GM19238 (cell line): ENCODE measurements around the gene SNED1.

Source experiments
- DNase-seq: peaks from one replicate; pipeline ENCODE4 v3.0.0; 2011; ENCODE audit warnings: low spot score; ENCODE audit not compliant: insufficient read length

SNED1 gene

GRCh38 chr2:241066893-241067341 is 68.5 kb downstream of the SNED1 start:
- no peak for DNase-seq

- DNase-seq = no peak
Measured at GRCh38 chr2:241067501-241068135, 69.2 kb downstream of the SNED1 start.

GRCh38 chr2:241068136-241068941 is 69.9 kb downstream of the SNED1 start:
- DNase-seq = no peak

DNA sequence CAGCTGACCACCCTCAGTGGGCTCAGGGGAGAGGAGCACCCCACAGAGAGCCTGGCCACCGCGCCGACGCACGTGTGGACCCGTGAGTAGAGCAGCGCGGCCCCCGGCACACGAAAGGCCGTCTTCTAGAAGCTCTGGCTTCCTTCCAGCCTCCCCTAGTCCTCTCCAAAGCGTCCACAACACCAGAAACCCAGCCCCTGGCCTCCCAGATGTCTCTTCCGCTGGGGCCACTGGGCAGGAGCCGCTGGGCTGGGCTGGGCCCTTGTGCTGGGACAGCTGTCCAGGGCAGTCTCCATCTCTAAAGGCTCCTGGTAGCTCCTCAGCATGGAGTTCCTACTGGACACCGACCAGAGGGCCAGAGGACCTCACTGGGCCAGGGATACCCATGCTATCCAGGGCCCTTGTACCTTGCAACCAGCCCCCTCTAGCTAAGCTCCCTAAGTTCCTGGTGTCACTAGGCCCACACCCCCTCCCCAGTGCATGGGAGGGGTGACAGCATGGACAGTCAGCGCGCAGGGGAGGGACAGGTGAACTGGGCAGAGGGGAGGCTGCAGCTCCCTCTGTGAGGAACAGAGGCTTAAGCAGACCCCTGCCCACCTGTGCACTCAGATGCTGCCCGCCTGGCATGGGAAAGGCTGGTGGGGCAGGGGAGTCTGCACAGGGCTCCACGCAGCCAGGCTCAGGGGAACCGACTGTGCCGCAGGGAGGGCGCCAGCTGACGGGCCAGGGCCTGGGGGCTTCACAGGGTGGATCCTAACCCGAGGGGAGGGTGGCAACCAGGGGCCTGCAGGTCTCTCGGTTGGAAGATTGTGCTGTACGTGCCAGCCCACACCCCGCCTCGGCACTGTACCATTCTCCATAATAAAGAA is 70.8 kb downstream of the SNED1 start:
- DNase-seq = no peak

DNA sequence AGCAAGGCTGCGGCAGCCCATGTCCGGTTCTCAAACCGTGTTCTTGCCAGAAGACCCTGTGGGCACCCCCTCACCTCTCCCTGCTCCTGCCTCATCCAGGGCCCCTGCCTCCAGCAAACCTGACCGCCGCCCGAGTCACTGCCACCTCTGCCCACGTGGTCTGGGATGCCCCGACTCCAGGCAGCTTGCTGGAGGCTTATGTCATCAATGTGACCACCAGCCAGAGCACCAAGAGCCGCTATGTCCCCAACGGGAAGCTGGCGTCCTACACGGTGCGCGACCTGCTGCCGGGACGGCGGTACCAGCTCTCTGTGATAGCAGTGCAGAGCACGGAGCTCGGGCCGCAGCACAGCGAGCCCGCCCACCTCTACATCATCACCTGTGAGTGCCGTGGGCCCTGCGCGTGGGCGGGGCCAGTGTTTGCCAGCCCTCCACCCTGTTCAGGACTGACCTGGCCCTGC is 71.4 kb downstream of the SNED1 start:
- DNase-seq = no peak

- DNase-seq = no peak
Measured at GRCh38 chr2:241070361-241070760, 71.9 kb downstream of the SNED1 start.

DNA sequence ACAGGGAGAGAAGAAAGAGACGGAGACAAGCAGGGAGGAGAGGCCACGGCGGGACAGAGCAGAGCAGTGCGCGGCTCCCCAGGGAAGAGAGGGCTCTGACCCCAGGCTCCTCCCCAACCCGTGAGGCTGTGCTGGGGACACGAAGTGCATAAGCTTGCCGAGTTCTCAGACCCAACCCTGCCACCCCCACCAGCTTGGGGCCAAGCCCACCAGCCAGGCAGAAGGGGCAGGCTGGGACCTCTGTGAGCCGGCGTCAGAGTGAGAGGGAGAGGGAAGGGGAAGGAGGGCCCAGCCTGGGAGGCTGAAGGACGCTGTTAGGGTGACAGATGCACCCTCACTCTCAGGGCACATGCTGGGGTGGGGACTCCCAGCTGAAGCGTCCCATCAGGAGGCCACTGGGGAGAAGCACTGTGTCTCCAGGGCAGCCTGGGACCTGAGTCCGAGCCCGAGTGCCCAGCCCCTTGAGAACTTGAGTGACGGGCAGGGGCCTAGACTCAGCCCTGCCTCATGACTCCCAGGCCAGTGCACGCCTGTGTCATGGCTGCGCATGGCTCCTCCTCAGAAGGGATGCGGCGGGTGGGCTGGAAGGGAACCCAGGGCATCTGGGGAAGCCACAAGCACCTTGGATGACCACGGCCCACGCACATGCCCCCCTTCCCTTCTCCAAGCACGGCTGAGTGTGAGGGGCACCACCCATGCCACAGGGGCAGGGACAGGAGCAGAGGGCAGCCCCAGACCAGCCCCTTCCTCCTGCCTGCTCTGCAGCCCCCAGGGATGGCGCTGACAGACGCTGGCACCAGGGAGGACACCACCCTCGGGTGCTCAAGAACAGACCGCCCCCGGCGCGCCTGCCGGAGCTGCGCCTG is 72.6 kb downstream of the SNED1 start:
- DNase-seq = no peak

DNA sequence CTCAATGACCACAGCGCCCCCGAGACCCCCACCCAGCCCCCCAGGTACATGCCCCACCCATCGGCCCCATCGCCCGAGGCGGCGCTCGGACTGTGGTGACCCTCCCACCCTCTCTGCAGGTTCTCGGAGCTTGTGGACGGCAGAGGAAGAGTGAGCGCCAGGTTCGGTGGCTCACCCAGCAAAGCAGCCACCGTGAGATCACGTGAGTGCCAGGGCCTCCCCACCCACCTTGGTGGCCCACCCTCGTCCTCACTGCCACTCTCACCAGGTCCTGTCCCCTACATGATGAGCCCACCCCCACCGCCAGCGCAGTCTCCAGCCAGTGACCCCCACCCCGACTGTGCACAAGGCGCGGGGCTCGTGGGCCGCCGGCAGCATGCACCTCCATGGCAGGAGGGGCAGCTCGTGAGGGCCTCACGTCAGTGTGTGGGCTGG is 73.3 kb downstream of the SNED1 start:
- no peak for DNase-seq

DNA sequence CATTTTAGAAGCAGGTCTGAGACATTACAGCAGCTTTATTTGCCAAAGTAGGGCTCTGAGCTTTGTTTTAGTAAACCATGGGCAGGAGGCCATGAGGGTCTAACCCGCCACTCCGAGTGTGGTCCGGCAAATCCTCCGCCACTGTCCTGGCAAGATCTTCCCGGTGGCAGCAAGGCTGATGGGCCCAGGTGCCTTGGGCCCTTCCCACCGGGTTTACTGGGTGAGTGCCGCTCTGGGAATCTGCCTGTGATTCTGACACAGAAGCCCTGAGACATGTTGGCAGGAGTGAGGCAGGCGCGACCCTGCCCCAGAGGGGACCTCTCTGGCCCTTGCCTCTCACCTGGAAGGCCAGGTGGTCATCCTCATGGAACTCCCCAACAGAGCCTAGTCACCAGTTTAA is 73.7 kb downstream of the SNED1 start:
- DNase-seq = no peak

DNA sequence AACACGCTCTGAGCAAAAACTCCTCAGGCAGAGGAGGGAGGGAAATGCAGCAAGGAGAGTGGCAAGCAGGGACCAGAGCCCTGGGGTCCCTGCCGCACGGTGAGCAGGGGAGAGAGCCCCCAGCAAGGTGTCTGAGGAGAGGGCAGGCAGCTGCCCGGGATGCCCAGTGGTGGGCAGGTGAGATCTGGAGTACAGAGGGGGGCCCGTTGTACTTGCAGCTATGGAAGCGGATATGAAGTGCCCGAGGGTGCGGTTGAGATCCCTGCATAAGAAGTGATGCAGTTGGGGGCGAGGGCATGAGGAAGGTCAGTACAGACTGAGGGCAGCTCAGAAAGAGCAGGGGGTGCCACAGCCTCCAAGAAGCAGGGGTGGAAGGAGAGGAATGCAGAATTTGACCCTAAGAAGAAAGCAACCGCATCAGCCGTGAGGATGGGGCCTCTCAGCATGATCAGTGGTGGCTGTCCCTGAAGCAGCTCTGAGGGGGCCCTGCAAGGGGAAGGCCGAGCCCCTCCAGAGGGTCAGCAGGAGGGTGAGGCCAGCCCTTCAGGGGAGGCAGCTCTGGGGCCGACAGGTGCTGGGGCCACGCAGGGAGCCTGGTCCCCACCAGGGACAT is 74.2 kb downstream of the SNED1 start:
- DNase-seq = no peak

DNA sequence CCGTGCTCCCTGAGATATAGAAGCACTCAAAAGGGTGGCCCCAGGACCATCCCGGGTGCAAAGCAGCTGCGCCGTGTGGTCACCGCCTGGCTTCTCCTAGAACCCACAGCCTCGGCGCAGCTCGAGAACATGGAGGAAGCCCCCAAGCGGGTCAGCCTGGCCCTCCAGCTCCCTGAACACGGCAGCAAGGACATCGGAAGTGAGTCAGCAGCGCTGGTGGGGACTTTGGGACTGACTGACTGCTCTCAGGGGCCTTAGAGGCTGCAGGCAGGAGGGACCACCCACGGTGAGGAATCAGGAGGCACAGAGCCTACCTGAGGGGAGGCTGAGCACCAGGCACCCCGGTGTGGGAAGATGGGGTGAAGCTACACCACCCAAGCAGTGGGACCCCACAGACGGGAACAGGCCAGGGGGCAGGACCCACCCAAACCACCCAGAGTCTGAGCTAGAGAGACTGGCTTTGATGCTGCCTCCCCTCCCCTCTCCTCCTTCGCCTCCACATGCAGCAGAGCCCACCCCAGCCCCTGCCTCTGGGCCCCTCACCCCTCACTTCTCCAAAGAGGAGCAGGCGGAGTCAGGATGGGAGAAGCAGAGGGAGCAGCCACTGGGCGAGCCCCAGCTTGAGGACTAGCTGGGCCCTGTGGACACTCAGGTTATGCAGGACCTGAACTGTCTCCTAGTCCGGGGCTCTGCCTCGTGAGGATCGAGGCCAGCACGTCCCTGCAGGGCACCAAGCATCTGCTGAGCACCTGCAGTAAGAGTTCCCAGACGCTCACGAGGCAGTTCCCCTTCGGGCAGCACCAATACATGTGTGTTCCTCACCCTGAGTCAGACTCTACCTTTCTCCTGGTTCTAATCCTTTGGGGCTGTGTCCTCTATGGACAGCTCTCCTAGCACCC is 75.0 kb downstream of the SNED1 start:
- no peak for DNase-seq

DNA sequence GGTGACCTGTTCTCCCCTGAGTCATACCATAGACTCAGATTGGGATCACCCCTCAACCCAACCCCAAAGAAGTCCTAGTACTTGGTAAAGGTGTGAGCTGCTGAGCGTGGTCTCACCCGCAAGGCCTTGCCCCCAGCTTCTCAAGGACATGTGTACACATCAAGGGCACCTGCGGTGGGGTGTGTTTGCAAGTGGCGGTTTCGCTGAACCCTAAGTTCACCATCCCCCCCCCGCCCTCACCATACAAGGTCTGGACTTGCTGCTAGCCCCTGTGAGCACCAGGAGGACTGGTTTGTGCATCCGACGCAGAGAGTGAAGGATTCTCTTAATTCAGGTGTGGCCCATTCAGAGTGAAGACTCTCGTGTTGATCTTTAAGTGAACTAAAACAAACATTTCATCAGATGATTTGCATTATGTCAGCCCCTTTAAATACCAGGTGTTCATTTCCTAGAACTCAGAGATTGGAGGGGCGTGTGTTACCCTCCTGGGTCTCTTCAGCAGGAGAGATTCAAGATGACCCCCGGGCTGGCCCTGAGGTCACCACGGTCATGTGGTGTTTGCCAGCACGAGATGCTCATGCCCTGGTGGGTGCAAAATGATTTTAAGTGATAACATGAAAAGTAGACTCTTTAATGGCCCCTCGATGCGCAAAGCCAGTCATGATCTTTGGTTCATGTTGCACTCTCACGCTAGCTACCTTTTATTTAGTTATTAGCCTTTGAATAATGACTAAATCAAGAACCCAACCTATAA is 75.8 kb downstream of the SNED1 start:
- DNase-seq = no peak

DNA sequence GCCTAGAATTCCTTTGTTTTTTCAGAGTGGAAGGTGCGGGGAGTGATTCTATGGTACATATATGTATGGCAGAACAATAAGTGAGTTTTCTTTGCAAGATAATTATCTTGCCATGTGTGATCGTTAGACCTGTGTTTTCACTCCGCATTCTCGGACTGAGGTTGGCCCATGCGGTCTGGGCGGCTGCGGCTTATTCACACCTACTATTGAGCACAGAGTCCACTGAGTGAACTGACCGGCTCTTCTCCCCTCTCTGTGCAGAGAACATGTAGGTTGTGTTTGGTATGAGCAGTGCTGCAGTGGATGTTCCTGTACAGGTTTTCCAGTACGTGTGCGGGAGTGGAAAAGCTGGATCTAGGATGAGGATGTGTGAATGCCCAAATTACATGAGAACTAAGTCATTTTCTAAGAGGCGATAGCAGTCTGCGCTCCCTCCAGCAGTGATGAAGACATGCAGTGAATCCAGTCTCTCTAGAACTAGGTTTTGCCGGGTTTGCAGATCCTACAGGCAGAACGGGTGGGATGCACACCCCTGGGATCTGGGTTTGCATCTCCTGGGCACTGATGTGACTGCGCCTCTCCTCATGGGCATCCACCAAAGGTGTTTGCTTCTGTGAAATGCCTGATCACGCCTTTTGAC is 76.6 kb downstream of the SNED1 start:
- DNase-seq = no peak

GRCh38 chr2:241080405-241081189 is 82.2 kb downstream of the SNED1 start:
- DNase-seq = no peak

- DNase-seq = no peak
Measured at GRCh38 chr2:241081190-241081642, 82.8 kb downstream of the SNED1 start.

DNA sequence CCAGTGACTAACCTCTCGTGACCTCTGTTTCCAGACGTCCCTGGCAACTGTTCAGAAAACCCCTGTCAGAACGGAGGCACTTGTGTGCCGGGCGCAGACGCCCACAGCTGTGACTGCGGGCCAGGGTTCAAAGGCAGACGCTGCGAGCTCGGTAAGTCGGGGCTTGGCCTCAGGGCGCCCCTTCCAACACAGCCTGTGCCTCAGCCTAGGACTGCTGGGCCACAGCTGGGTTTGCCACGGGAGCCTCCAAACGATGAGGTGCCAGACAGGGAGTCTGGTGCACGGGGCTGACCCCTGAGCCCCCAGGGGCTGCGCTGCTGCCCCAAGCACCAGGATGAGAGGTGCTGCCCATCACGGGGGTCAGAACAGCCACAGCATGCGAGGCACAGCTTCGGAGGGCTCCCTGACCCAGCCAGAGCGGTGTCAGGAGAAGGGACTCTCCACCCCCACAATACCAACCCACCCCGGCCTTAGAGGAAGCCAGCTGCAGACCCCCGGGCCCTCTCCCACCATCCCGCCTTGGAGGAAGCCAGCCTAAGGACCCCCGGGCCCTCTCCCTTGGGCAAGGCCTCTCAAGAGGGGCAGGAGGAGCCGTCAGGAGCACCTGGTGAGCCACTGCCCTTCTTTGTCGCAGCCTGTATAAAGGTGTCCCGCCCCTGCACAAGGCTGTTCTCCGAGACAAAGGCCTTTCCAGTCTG is 83.4 kb downstream of the SNED1 start:
- DNase-seq = no peak
